ENCODE data around the gene XPOT.

- TF ChIP-seq CTCF (IDR thresholded peaks at IDR 0.05; ENCODE audit: low read length): no peak
- no peak for TF ChIP-seq EZH2 (IDR thresholded peaks at IDR 0.05; ENCODE audit: borderline replicate concordance, low read length)
These were observed 91.0 kb downstream of the XPOT start for GRCh38 chr12:64494998-64495729.

Measured in OCI-LY1 (cell line).